Measurements from ENCODE around the gene VPS26B.

VPS26B gene

DNA sequence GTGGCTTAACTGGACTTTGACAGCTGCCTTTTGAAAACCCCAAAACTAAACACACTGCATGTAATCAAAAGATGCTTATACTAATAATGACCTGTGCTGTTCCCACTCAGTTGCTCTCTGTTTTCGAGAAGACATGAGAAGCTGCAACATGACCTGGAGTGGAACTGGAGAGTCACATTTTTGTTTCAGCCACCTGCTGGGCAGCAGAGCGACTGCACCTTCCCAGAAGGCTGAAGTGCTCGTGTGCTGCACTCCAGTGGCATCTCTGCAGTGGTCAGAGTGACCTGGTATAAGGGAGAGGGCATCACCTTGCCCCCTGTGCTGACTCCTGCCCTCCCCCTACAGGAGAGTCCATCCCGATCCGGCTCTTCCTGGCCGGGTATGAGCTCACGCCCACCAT is 20.1 kb downstream of the VPS26B start:
- no peak overlapping the region for H3K27ac ChIP-seq (ENCODE audit: low read depth, low read length)
- no peaks in the 10 kb centered on the region for H3K4me1 ChIP-seq (ENCODE audit: control insufficient read depth in 1 of 2, insufficient read depth in 2 of 2, low read length in 2 of 2)
- no peaks in the 10 kb centered on the region for H3K27me3 ChIP-seq (ENCODE audit: control insufficient read depth in 1 of 2, insufficient read depth in 2 of 2, low read length in 2 of 2)
- no peaks in the 10 kb centered on the region for H3K9me3 ChIP-seq (ENCODE audit: control insufficient read depth in 1 of 2, low read length in 2 of 2)
- no peak overlapping the region for H3K9ac ChIP-seq (ENCODE audit: low read depth in 1 of 2, low read length in 2 of 2)
- H3K4me3 ChIP-seq (ENCODE audit: low read depth in 1 of 2, low read length in 2 of 2), result no peak overlapping the region
- H3K36me3 ChIP-seq (ENCODE audit: control insufficient read depth in 1 of 2, insufficient read depth in 2 of 2, low read length in 2 of 2), result peaks cover 57 to 94% of the 10 kb centered on the region in 2 donors

DNA sequence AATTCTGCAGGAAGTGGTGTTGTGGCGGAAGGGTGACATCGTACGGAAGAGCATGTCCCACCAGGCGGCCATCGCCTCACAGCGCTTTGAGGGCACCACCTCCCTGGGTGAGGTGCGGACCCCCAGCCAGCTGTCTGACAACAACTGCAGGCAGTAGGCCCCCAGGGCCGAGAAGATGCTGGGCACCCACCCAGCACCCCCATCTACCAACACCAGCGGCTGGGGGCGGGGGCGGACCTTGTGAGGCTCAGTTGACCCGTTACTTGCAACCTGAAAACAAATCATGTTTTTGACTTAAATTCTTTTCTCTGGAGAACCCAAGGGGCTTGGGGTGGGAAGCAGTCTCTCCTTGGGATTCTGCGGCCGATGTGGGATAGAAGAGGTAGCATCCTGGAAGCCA is 21.0 kb downstream of the VPS26B start:
- H3K27ac ChIP-seq (ENCODE audit: low read depth, low read length), result no peak overlapping the region
- H3K4me1 ChIP-seq (ENCODE audit: control insufficient read depth in 1 of 2, insufficient read depth in 2 of 2, low read length in 2 of 2), result no peaks in the 10 kb centered on the region
- H3K9ac ChIP-seq (ENCODE audit: low read depth in 1 of 2, low read length in 2 of 2), result no peak overlapping the region
- peaks cover 51 to 94% of the 10 kb centered on the region in 2 donors for H3K36me3 ChIP-seq (ENCODE audit: control insufficient read depth in 1 of 2, insufficient read depth in 2 of 2, low read length in 2 of 2)
- H3K4me3 ChIP-seq (ENCODE audit: low read depth in 1 of 2, low read length in 2 of 2), result no peak overlapping the region
- no peaks in the 10 kb centered on the region for H3K9me3 ChIP-seq (ENCODE audit: control insufficient read depth in 1 of 2, low read length in 2 of 2)
- no peaks in the 10 kb centered on the region for H3K27me3 ChIP-seq (ENCODE audit: control insufficient read depth in 1 of 2, insufficient read depth in 2 of 2, low read length in 2 of 2)

DNA sequence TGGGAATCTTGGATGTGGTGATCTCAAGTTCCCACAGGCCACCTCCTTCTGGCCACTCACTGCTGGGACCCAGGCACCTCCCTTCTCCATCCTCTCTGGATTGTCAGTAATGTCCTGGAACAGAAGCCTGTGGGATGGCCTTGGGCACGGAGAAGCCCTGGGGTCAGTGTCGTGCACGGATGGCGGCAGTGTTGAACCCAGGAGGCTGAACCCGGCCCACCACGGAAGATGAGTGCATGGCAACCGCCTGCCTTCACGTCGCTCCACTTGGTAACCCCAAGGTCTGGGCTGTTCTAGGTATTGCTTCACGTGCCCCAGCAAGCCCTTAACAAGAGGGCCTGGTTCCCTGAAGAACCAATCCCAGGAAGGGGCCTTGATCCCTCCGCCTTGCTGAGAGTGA is 21.6 kb downstream of the VPS26B start:
- no peaks in the 10 kb centered on the region for H3K27me3 ChIP-seq (ENCODE audit: control insufficient read depth in 1 of 2, insufficient read depth in 2 of 2, low read length in 2 of 2)
- H3K36me3 ChIP-seq (ENCODE audit: control insufficient read depth in 1 of 2, insufficient read depth in 2 of 2, low read length in 2 of 2), result peaks cover 51 to 96% of the 10 kb centered on the region in 2 donors
- no peaks in the 10 kb centered on the region for H3K9me3 ChIP-seq (ENCODE audit: control insufficient read depth in 1 of 2, low read length in 2 of 2)
- no peaks in the 10 kb centered on the region for H3K4me1 ChIP-seq (ENCODE audit: control insufficient read depth in 1 of 2, insufficient read depth in 2 of 2, low read length in 2 of 2)
- H3K27ac ChIP-seq (ENCODE audit: low read depth, low read length), result no peak overlapping the region
- no peak overlapping the region for H3K4me3 ChIP-seq (ENCODE audit: low read depth in 1 of 2, low read length in 2 of 2)
- no peak overlapping the region for H3K9ac ChIP-seq (ENCODE audit: low read depth in 1 of 2, low read length in 2 of 2)

DNA sequence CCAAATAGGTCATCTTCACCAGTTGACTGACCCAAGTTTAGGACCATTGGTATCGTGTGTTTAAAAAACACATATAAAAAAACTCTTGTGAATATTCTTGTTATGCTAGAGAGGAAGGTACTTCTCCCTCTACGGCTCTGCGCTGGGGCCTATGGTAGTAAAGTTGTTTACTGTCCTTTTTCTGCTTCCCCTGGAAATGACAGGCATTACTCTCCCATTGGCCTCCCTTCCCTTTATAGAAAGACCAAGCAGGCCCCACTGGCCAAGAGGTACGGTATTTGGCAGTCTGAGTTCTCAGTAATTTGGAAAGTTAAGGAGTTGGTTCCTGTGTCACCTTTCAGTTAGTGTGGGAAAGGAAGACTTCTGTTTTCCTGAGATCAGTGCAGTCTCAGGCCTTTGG is 22.2 kb downstream of the VPS26B start:
- Histone ChIP-seq H3K27ac (ENCODE audit: low read depth, low read length) (no peak overlapping the region), H3K27me3 (ENCODE audit: control insufficient read depth in 1 of 2, insufficient read depth in 2 of 2, low read length in 2 of 2) (no peaks in the 10 kb centered on the region), H3K36me3 (ENCODE audit: control insufficient read depth in 1 of 2, insufficient read depth in 2 of 2, low read length in 2 of 2) (peaks cover 45 to 92% of the 10 kb centered on the region in 2 donors), H3K4me1 (ENCODE audit: control insufficient read depth in 1 of 2, insufficient read depth in 2 of 2, low read length in 2 of 2) (peaks cover 0 to 2% of the 10 kb centered on the region in 2 donors), H3K4me3 (ENCODE audit: low read depth in 1 of 2, low read length in 2 of 2) (no peak overlapping the region), H3K9me3 (ENCODE audit: control insufficient read depth in 1 of 2, low read length in 2 of 2) (no peaks in the 10 kb centered on the region), H3K9ac (ENCODE audit: low read depth in 1 of 2, low read length in 2 of 2) (no peak overlapping the region)

DNA sequence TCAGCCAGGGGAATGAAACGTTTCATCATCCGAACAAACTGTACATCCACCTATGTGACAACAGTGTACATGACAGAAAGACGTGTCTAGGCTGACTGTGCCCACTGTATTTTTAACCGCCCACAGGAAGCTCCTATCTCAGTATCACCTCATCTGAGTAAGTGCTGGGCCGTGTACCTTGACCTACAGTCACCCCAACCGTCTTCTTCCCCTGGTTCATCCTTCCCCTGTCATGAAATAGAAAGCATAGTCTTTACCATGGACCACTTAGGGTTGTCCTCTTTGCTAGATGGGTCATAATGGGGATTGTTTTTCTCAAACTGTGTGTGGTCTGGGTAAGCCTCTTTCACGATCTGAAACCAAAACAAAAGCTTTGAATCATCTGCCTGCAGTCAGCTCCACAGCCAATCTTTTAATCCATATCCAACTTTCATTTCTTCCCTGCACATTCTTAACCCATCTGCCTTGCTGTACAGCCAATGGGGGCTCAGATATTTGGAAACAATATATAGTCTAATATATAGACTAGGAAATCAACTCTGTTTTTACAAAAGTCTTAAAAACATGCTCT is 24.5 kb downstream of the VPS26B start:
- Histone ChIP-seq H3K36me3 (ENCODE audit: control insufficient read depth in 1 of 2, insufficient read depth in 2 of 2, low read length in 2 of 2) (peaks cover 24 to 69% of the 10 kb centered on the region in 2 donors), H3K27ac (ENCODE audit: low read depth, low read length) (no peak overlapping the region), H3K4me3 (ENCODE audit: low read depth in 1 of 2, low read length in 2 of 2) (no peak overlapping the region), H3K27me3 (ENCODE audit: control insufficient read depth in 1 of 2, insufficient read depth in 2 of 2, low read length in 2 of 2) (no peaks in the 10 kb centered on the region), H3K4me1 (ENCODE audit: control insufficient read depth in 1 of 2, insufficient read depth in 2 of 2, low read length in 2 of 2) (peaks cover 7 to 13% of the 10 kb centered on the region in 2 donors), H3K9me3 (ENCODE audit: control insufficient read depth in 1 of 2, low read length in 2 of 2) (no peaks in the 10 kb centered on the region), H3K9ac (ENCODE audit: low read depth in 1 of 2, low read length in 2 of 2) (no peak overlapping the region)

DNA sequence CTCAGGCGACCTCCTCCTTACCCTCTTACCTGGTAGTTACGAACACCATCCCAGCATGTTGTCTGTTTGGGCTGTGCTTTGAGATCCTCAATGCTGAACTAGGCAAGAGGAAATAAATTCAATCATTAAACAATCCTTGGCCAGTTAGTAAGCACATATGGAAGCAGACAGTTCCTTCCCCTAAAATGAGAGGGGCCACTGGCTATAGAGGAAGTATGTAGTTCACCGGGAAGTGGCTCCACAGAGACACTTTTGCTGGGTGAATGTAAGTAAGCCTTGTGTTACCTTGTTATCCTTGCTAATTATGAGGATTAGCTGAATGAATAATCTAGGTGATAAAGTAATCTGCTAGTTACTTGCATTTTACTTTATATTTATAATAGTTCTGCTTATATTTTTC is 25.8 kb downstream of the VPS26B start:
- Histone ChIP-seq H3K27ac (ENCODE audit: low read depth, low read length) (no peak overlapping the region), H3K36me3 (ENCODE audit: control insufficient read depth in 1 of 2, insufficient read depth in 2 of 2, low read length in 2 of 2) (peaks cover 17 to 56% of the 10 kb centered on the region in 2 donors), H3K4me3 (ENCODE audit: low read depth in 1 of 2, low read length in 2 of 2) (no peak overlapping the region), H3K9me3 (ENCODE audit: control insufficient read depth in 1 of 2, low read length in 2 of 2) (no peaks in the 10 kb centered on the region), H3K27me3 (ENCODE audit: control insufficient read depth in 1 of 2, insufficient read depth in 2 of 2, low read length in 2 of 2) (no peaks in the 10 kb centered on the region), H3K9ac (ENCODE audit: low read depth in 1 of 2, low read length in 2 of 2) (no peak overlapping the region), H3K4me1 (ENCODE audit: control insufficient read depth in 1 of 2, insufficient read depth in 2 of 2, low read length in 2 of 2) (peaks cover 11 to 22% of the 10 kb centered on the region in 2 donors)

DNA sequence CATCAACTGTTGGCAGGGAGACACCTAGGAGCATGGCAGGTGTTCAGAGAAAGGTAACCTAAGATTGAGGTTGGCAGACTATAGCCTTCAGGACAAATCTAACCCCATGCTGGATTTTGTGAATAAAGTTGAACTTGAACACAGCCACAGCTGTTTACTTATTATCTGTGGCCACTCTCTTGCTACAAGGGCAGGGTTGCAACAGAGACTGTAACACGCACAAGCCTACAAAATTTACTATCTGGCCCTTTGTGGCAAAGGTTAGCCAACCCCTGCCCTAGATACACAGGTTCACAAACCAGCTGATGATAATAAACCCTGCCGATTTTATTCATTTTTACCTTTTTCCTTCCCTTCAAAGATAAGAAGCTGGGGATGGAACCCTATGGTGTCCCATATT is 26.2 kb downstream of the VPS26B start:
- Histone ChIP-seq H3K4me3 (ENCODE audit: low read depth in 1 of 2, low read length in 2 of 2) (no peak overlapping the region), H3K9me3 (ENCODE audit: control insufficient read depth in 1 of 2, low read length in 2 of 2) (no peaks in the 10 kb centered on the region), H3K36me3 (ENCODE audit: control insufficient read depth in 1 of 2, insufficient read depth in 2 of 2, low read length in 2 of 2) (peaks cover 17 to 52% of the 10 kb centered on the region in 2 donors), H3K4me1 (ENCODE audit: control insufficient read depth in 1 of 2, insufficient read depth in 2 of 2, low read length in 2 of 2) (peaks cover 11 to 22% of the 10 kb centered on the region in 2 donors), H3K27ac (ENCODE audit: low read depth, low read length) (no peak overlapping the region), H3K27me3 (ENCODE audit: control insufficient read depth in 1 of 2, insufficient read depth in 2 of 2, low read length in 2 of 2) (no peaks in the 10 kb centered on the region), H3K9ac (ENCODE audit: low read depth in 1 of 2, low read length in 2 of 2) (no peak overlapping the region)

DNA sequence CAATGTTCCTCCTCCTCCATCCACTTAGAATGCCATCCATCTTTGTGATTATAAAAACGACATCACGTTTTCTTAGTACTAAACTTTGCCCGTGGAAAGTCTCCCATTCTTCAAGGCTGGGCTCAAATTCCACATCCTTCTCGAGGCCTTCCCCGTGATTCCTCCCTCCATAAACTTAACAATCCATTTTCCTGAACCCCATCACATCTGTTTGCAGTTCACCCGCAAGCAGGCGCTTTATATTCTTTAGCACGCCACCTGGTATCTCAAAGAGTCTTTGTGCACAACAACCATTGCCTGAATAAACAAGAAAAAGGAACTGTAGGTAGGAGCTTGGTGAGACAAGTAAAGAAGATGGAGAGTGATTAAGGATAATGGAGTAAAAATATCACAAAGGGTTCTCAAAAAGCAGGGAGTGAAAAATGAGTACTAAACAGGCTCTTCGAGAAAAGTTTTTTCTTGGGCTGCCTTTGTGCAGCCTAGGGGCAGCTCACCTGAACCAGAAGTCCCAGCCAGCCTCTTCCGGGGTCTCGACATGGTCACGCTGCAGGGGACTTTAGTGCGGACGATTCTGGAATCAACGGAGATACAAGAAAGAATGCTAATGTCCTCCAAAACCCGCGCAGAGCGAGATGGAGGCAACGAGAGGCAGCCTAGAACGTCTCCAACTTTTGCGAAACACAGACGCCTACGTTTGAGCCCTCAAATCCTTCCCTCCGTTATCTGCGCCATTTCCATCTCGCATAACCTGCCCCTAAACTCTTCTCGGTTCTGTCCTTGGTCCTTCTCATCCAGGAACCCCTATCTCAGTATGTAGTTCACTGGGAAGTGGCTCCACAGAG is 28.1 kb downstream of the VPS26B start:
- peak overlapping the region; percentile 85 to 89 for H3K9ac ChIP-seq (ENCODE audit: low read depth in 1 of 2, low read length in 2 of 2)
- H3K27me3 ChIP-seq (ENCODE audit: control insufficient read depth in 1 of 2, insufficient read depth in 2 of 2, low read length in 2 of 2), result no peaks in the 10 kb centered on the region
- peaks cover 11 to 22% of the 10 kb centered on the region in 2 donors for H3K4me1 ChIP-seq (ENCODE audit: control insufficient read depth in 1 of 2, insufficient read depth in 2 of 2, low read length in 2 of 2)
- H3K27ac ChIP-seq (ENCODE audit: low read depth, low read length), result no peak overlapping the region
- peaks cover 12 to 37% of the 10 kb centered on the region in 2 donors for H3K36me3 ChIP-seq (ENCODE audit: control insufficient read depth in 1 of 2, insufficient read depth in 2 of 2, low read length in 2 of 2)
- no peaks in the 10 kb centered on the region for H3K9me3 ChIP-seq (ENCODE audit: control insufficient read depth in 1 of 2, low read length in 2 of 2)
- H3K4me3 ChIP-seq (ENCODE audit: low read depth in 1 of 2, low read length in 2 of 2), result peak overlapping the region; percentile 93 to 100

DNA sequence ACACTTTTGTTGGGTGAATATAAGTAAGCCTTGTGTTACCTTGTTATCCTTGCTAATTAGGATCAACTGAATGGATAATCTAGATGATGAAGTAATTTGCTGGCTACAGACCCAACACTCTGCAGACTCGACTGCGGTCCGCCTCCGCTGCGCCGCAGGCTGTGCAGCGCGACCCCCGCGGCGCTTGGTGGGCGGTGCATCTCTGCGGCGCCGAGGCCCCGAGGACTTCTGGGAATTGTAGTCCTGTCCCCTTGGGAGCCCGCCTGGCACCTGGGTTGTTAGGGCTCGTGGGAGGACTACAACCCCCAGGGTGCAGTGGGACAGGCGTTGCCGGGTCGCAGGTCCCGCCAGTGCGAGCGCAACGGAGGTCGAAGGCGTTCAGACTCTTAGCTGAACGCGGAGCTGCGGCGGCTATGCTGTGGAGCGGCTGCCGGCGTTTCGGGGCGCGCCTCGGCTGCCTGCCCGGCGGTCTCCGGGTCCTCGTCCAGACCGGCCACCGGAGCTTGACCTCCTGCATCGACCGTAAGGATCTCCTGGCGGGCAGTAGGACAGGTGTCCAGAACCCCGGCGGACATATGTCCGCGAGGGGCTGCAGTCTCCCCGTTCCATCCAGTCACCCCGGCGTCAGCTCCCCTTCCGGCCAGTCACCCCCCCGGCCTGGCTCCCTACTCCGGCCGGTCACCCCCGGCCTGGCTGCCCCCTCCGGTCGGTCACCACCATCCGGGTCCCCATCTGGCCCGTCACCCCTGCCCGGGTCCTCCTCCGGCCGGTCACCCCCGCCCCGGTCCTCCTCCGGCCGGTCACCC is 28.9 kb downstream of the VPS26B start, which contains the start of the genes ACAD8 and THYN1:
ACAD8 (plus strand) TSS at position 381 of the 806 bp plus-strand sequence; CDS start at position 414, 33 bp downstream.
THYN1 (minus strand) TSS at position 165 of the 806 bp plus-strand sequence. CDS start 470 bp downstream, outside the sequence.
- Histone ChIP-seq H3K4me1 (ENCODE audit: control insufficient read depth in 1 of 2, insufficient read depth in 2 of 2, low read length in 2 of 2) (peaks cover 11 to 22% of the 10 kb centered on the region in 2 donors), H3K36me3 (ENCODE audit: control insufficient read depth in 1 of 2, insufficient read depth in 2 of 2, low read length in 2 of 2) (peaks cover 12 to 32% of the 10 kb centered on the region in 2 donors), H3K9ac (ENCODE audit: low read depth in 1 of 2, low read length in 2 of 2) (peak within 1 kb of the TSS; percentile 85 to 89), H3K4me3 (ENCODE audit: low read depth in 1 of 2, low read length in 2 of 2) (peak within 1 kb of the TSS; percentile 93 to 100), H3K27ac (ENCODE audit: low read depth, low read length) (no peak within 1 kb of the TSS), H3K9me3 (ENCODE audit: control insufficient read depth in 1 of 2, low read length in 2 of 2) (no peaks in the 10 kb centered on the region), H3K27me3 (ENCODE audit: control insufficient read depth in 1 of 2, insufficient read depth in 2 of 2, low read length in 2 of 2) (no peaks in the 10 kb centered on the region)

All from duodenal mucosa (tissue), 2 donors.